ENCODE data around the gene HADHA. TPM values are rescaled to one million over a fixed set of nuclear protein-coding genes. Genes with fewer than 3 reads are reported as not detected.

HADHA gene
- total RNA-seq, 1 experiment from 2014 or later = 118 TPM

Other genes with a start within 250 kb of the HADHA start
- gene RAB10, start 210.5 kb downstream of the HADHA start, total RNA-seq (2021) = 127 to 142 TPM (median 132 TPM) in 3 replicates
- 17.4 to 18.9 TPM (median 17.6 TPM) in 3 replicates for gene GAREM2, start 71.5 kb downstream of the HADHA start, total RNA-seq (2021)
- gene HADHB, start 307 bp upstream of the HADHA start, total RNA-seq (2021) = 59.8 to 64.5 TPM (median 60.7 TPM) in 3 replicates
- 39.3 to 53.1 TPM (median 45.2 TPM) in 3 replicates for gene SELENOI, start 101.5 kb upstream of the HADHA start, total RNA-seq (2021)
- gene ADGRF3, start 102.2 kb upstream of the HADHA start, total RNA-seq (2021) = 0.18 to 0.48 TPM (median 0.25 TPM) in 3 replicates
- 0.55 TPM in 1 of 3 replicates, not detected in the others for gene DRC1, start 157.3 kb upstream of the HADHA start, total RNA-seq (2021)
- 0.05 to 0.26 TPM (median 0.07 TPM) in 3 replicates for gene OTOF, start 233.5 kb upstream of the HADHA start, total RNA-seq (2021)